Omental fat pad (tissue), 4 donors: ENCODE results near the gene CNTRL. TPM values are rescaled to one million over a fixed set of nuclear protein-coding genes. Genes with fewer than 3 reads are reported as not detected.

ENCODE experiments used
- ATAC-seq: fragments of 150-250 bp; one replicate; pipeline ENCODE4 v1.9.1; 2016; ENCODE audit warnings: mild to moderate bottlenecking, moderate library complexity; ENCODE audit not compliant: low FRiP score
- DNase-seq: peaks from one replicate; pipeline ENCODE4 v3.0.0-alpha.2; 2019; ENCODE audit warnings: low spot score
- total RNA-seq, 4 donors: library from RNA; depleted of rRNA; stranded (reverse); fragments of >200 nt; gene quantifications; one replicate each; pipeline ENCODE4 v1.1.0, GENCODE V29; 2016
- TF ChIP-seq, protein P1 (sequence below), 3 donors: fragments of 450-650 bp; IDR thresholded peaks; one replicate each; pipeline ENCODE4 v1.5.1; 2016 to 2017; ENCODE audit warnings: antibody characterized with exemption in 3 of 3, mild to moderate bottlenecking in 3 of 3, moderate library complexity in 2 of 3

Gene CNTRL
- total RNA-seq, 4 donors from 2014 or later: 16.6 to 24.7 (median 17.8) TPM

DNA sequence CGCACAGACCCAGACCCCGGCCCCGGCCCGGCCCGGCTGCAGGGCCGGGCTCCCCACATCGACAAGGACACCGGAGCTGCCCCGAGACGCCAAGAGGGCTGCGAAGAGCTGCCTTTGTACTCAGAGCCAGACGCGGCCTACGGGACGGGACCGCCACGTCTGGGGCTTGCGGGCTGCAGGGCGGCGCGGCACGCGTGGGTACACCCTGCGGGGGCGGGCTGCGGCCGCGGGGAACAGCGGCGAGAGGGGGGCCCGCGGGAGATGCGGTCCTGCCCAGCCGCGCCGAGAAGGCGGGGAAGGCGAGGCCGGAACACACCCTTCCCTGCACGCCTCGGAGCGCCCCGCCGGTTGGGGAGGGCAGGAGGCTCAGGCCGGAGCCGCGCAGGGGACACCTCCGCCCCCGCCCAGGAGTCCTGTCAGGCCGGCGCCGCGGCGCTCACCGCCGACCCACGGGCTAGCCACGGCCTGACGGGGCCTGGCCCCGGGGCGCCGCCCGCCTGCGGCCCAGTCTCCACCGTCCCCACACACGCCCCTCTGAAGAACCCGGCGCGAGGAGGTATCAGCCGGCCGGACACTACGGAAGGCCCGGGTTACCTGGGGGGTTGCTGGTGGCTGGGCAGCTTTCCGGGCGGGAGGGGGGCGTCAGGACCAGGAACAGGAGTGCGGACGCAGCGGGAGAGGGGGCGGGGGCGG is 126.4 kb downstream of the CNTRL start:
- TF ChIP-seq, protein P1, sequence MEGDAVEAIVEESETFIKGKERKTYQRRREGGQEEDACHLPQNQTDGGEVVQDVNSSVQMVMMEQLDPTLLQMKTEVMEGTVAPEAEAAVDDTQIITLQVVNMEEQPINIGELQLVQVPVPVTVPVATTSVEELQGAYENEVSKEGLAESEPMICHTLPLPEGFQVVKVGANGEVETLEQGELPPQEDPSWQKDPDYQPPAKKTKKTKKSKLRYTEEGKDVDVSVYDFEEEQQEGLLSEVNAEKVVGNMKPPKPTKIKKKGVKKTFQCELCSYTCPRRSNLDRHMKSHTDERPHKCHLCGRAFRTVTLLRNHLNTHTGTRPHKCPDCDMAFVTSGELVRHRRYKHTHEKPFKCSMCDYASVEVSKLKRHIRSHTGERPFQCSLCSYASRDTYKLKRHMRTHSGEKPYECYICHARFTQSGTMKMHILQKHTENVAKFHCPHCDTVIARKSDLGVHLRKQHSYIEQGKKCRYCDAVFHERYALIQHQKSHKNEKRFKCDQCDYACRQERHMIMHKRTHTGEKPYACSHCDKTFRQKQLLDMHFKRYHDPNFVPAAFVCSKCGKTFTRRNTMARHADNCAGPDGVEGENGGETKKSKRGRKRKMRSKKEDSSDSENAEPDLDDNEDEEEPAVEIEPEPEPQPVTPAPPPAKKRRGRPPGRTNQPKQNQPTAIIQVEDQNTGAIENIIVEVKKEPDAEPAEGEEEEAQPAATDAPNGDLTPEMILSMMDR (IDR thresholded peaks at IDR 0.05): no peak
- ATAC-seq (peak; percentile 56), DNase-seq (no peak)

DNA sequence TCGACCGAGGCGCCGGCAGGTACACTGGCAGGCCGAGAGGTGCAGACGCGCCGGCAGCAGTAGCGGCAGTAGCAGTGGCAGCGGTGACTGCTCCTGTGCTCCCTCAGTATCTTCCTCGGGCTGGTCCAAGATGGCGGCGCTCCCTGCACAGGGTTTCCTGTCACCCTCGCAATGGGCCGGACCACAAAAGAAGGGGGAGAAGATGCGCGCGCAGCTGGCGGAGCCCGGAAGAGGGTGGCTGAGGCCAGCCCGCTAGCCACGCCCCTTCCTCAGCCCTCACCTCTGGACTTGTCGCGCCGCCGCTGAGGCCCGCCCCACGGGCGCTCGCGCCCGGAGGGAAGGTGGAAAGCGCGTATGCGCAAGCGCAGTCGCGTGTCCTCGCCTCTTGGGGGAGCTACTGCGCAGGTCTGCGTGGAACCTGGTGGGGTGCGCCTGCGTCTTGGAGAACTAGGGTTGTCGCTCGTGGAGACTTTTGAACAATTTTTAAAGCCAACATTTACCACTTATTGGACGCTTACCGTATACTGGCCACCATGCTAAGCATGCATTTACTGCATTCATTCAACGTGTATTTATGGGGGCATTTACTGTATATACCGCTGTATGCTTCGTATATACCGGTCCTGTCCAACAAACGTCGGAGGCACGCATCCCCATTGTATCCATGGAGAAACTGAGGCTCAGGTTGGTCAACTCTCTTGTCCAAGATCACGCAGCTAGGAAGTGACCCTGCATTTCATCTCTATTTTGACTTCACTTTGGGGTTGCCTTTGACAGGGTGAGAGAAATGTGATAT is 127.2 kb downstream of the CNTRL start, which contains the start of gene RAB14:
RAB14 (minus strand) TSS at position 132 of the 796 bp plus-strand sequence. CDS start 8,457 bp downstream, outside the sequence.
- TF ChIP-seq, protein P1 (IDR thresholded peaks at IDR 0.05): no peak
- peak; percentile 97 for ATAC-seq
- DNase-seq: peak; percentile 100

DNA sequence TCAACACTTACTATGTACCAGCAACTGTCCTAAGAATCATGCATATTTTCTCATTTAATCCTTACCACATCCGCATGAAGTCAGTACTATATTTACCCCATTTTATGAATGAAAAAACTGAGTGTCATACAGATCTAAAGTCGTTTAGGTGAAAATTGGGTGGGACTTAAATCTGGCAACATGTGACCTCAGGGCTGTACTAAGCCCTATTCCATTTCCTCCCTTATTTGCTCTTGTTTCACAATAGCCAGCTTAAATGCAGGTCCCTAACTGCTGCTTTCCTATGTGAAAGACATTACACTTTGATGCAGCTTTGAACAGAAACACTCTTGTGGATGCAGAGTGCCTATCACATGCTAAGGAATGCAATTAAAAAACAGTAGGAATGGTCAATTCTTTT is 129.4 kb downstream of the CNTRL start:
- DNase-seq: no peak
- TF ChIP-seq, protein P1 (IDR thresholded peaks at IDR 0.05): no peak
- no peak for ATAC-seq

DNA sequence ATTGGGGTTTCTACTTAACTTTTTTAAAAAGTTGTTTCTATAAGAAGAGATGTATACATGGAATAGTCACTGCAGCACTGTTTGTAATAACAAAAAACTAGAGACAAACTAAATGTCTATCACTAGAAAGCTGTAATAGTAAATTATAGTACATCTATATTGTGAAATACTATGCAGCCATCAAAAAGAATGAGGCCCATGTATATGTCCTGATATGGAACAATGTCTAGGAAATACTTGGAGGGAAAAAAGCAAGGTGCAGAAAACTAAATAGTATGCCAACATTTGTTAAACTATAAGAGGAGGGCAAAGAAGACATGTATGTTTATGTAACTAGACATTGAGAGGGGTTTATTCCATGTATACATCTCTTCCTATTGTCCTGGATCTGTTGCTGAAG is 129.9 kb downstream of the CNTRL start:
- TF ChIP-seq, protein P1 (IDR thresholded peaks at IDR 0.05): no peak
- DNase-seq (no peak), ATAC-seq (no peak)

DNA sequence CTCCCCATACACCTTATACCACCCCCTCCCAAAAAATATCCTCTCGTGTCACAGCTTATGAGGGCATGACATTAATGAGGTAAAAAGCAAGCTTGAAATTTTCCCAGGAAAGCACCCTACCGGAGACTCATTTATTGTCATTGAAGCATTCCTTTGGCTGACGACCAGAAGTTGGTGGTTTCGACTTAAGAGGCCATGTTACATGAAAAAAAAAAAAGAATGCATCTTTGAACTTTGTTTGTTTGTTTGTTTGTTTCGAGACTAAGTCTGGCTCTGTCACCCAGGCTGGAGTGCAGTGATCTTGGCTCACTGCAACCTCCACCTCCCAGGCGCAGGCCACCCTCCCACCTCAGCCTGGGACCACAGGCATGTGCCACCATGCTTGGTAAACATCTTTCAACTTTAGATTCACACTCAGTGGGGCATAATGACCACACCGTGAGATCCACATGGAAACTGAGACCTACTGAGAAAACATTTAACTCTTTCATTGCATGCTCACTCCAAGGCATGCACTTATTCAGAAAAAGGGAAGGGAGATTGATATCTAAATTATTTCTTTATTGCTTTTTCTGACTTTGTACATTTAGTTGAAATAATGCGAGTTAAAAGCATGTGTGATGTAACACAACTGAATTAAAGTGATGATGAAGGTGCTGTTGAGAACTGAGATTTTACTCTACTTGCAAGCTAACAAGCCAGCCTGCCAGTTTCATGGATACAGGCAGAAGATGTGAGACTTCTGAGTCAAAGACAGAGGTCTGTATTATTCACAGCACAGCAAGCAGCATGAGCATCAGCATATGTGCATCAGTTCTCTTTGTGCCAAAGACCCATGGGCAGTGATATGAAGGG is 132.0 kb downstream of the CNTRL start:
- ATAC-seq (no peak), DNase-seq (no peak)
- TF ChIP-seq, protein P1 (IDR thresholded peaks at IDR 0.05): no peak

DNA sequence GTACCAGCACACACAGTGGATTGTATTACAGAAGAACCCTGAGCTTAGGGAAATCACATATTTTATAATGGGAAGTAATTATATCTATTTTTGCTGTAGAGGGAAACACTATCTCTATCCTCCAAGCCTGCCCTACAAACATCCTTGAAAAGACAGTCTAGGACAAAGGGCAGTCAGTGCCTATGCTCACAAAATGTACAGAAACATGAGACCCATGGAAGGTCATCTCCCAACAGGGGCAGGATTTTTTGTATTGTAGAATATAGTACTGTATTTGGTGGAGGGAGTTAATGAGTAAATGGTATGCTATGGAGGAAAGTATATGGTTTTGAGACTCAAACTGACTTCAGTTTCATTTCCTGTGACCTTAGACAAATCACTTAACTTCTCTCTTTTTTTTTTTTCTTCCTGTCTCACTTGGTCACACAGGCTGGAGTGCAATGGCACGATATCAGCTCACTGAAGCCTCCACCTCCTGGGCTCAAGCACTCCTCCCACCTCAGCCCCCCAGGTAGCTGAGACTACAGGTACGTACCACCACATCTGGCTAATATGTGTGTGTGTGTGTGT is 132.7 kb downstream of the CNTRL start:
- ATAC-seq (no peak), DNase-seq (no peak)
- TF ChIP-seq, protein P1 (IDR thresholded peaks at IDR 0.05): no peak
